Ovary (tissue), 3 donors: Measurements from ENCODE around the gene PAIP1.

Source experiments
- POLR2A ChIP-seq: fragments of 450-650 bp; IDR thresholded peaks from one replicate; pipeline ENCODE4 v1.6.1; 2017; ENCODE audit warnings: antibody characterized with exemption, mild to moderate bottlenecking, moderate library complexity
- TF ChIP-seq, protein P1 (sequence below), 3 donors: fragments of 450-650 bp in 2 of 3; fragments of 200-600 bp in 1 of 3; IDR thresholded peaks; one replicate each; pipeline versions ENCODE4 v1.5.1 to v1.8.0; 2016 to 2022; ENCODE audit warnings: antibody characterized with exemption in 3 of 3, mild to moderate bottlenecking in 1 of 3
- donor health status: DM: no; HTN: no; CAD: no.

DNA sequence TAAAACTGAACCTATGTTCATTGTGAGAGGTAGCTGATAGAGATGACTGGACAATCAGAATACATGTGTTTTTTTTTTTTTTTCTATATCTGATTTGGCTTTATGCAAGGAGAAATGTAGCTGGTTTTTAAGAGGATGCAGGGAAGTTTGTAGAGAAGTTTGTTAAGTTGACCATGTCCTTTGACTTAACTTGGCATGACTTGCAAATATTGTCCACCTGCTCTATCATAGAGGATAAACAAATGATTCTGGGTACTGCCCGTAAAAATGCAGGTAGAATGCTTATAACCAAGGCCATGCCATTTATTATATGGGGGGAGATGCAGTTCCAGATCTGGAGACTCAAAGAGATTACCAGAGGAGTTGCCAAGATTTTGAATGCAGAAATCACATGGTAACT is 32.4 kb upstream of the PAIP1 start:
- TF ChIP-seq, protein P1, sequence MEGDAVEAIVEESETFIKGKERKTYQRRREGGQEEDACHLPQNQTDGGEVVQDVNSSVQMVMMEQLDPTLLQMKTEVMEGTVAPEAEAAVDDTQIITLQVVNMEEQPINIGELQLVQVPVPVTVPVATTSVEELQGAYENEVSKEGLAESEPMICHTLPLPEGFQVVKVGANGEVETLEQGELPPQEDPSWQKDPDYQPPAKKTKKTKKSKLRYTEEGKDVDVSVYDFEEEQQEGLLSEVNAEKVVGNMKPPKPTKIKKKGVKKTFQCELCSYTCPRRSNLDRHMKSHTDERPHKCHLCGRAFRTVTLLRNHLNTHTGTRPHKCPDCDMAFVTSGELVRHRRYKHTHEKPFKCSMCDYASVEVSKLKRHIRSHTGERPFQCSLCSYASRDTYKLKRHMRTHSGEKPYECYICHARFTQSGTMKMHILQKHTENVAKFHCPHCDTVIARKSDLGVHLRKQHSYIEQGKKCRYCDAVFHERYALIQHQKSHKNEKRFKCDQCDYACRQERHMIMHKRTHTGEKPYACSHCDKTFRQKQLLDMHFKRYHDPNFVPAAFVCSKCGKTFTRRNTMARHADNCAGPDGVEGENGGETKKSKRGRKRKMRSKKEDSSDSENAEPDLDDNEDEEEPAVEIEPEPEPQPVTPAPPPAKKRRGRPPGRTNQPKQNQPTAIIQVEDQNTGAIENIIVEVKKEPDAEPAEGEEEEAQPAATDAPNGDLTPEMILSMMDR (IDR thresholded peaks at IDR 0.05): no peak
- no peak for TF ChIP-seq POLR2A
